Caco-2 (cell line): ENCODE measurements around the gene RASL10B. TPM values are rescaled to one million over a fixed set of nuclear protein-coding genes. Genes with fewer than 3 reads are reported as not detected.

Experiments used
- BruUV-seq: library from RNA; stranded (reverse); fragments of 400-500 nt; replicated peaks from 2 replicates; lab custom pipeline; 2021; lab: Mats Ljungman, UMichigan
- CTCF ChIA-PET: fragments of 300-600 bp; sonication (Branson Sonifier 250); formaldehyde crosslinking; loops from one replicate; lab custom pipeline; 2022; ENCODE audit warnings: antibody characterized with exemption; lab: Charles Lee
- POLR2A ChIA-PET: fragments of 300-600 bp; sonication (Branson Sonifier 250); formaldehyde crosslinking; loops from one replicate; lab custom pipeline; 2022; ENCODE audit warnings: antibody characterized with exemption; lab: Charles Lee
- DNase-seq, 2 experiments: peaks; one replicate each; pipeline versions ENCODE4 v3.0.0 to v3.0.0-alpha.2; 2020 to 2022
- H3K27me3 ChIP-seq: replicated peaks from 2 replicates; pipeline ENCODE4 v1.6.0; 2011; ENCODE audit warnings: low read length; ENCODE audit not compliant: control insufficient read depth, insufficient read depth
- H3K36me3 ChIP-seq: 2 replicates; pipeline ENCODE4 v1.5.1; 2011; ENCODE audit warnings: low read length; ENCODE audit not compliant: control insufficient read depth, insufficient read depth
- H3K4me1 ChIP-seq: fragments of 250-450 bp; sonication (Bioruptor Pico); 2 replicates; pipeline ENCODE4 v1.5.1; 2020; ENCODE audit warnings: mild to moderate bottlenecking
- H3K4me3 ChIP-seq: 2 replicates; pipeline ENCODE4 v1.5.1; 2011; ENCODE audit warnings: low read depth, mild to moderate bottlenecking, control low read depth, low read length
- H3K9me3 ChIP-seq: fragments of 250-450 bp; sonication (Bioruptor Pico); 2 replicates; pipeline ENCODE4 v1.5.1; 2020; ENCODE audit warnings: mild to moderate bottlenecking, moderate library complexity
- H3K27ac Mint-ChIP-seq: one replicate; pipeline ENCODE4 v1.8.0; 2022; ENCODE audit warnings: mixed read lengths; ENCODE audit not compliant: unreplicated experiment
- H3K27me3 Mint-ChIP-seq: one replicate; pipeline ENCODE4 v1.8.0; 2022; ENCODE audit warnings: mixed read lengths; ENCODE audit not compliant: insufficient read depth, unreplicated experiment
- H3K36me3 Mint-ChIP-seq: one replicate; pipeline ENCODE4 v1.8.0; 2022; ENCODE audit warnings: mild to moderate bottlenecking, mixed read lengths; ENCODE audit not compliant: insufficient read depth, unreplicated experiment
- H3K4me1 Mint-ChIP-seq: one replicate; pipeline ENCODE4 v1.8.0; 2022; ENCODE audit warnings: low read depth, mixed read lengths; ENCODE audit not compliant: unreplicated experiment
- H3K4me3 Mint-ChIP-seq: one replicate; pipeline ENCODE4 v1.8.0; 2022; ENCODE audit warnings: mild to moderate bottlenecking, moderate library complexity, mixed read lengths; ENCODE audit not compliant: unreplicated experiment
- H3K9me3 Mint-ChIP-seq: one replicate; pipeline ENCODE4 v1.8.0; 2022; ENCODE audit warnings: mixed read lengths; ENCODE audit not compliant: unreplicated experiment
- CTCF ChIP-seq, 2 experiments: fragments of 200-600 bp in 1 of 2; IDR thresholded peaks; 1 replicate in 1 of 2; 2 replicates in 1 of 2; pipeline versions ENCODE4 v1.5.1 to v1.8.0; 2011 to 2022; ENCODE audit warnings: antibody characterized with exemption in 1 of 2, control low read depth in 1 of 2, inconsistent platforms in 1 of 2, low read depth in 1 of 2, low read length in 1 of 2, mild to moderate bottlenecking in 1 of 2, moderate library complexity in 1 of 2; ENCODE audit not compliant: insufficient read depth in 1 of 2, severe bottlenecking in 1 of 2, unreplicated experiment in 1 of 2
- intact Hi-C: fragments of 100-400 bp; cut with micrococcal nuclease; formaldehyde crosslinking; loops from one replicate; pipeline ENCODE4 v1.10.0; 2022; ENCODE audit not compliant: unreplicated experiment
- total RNA-seq: library from RNA; stranded (reverse); gene quantifications from 2 replicates; pipeline ENCODE4 v1.2.3, GENCODE V29; 2022

RASL10B gene
- total RNA-seq, 1 experiment from 2014 or later = 13.3 TPM

GRCh38 chr17:35748341-35748841, 17.0 kb downstream of the RASL10B start:
- Mint-ChIP-seq H3K4me3 (no peak overlapping the region), H3K27ac (no peak overlapping the region), H3K4me1 (peaks cover 6% of the 10 kb centered on the region), H3K9me3 (no peaks in the 10 kb centered on the region), H3K36me3 (peaks cover 5% of the 10 kb centered on the region), H3K27me3 (peaks cover 9% of the 10 kb centered on the region)
- no peaks in the 10 kb centered on the region for H3K36me3 ChIP-seq
- BruUV-seq = no TSS peak
- no peak for TF ChIP-seq CTCF (IDR thresholded peaks at IDR 0.05; ENCODE audit: insufficient read depth in 1 of 2, low read depth in 1 of 2, low read length in 1 of 2, severe bottlenecking in 1 of 2, unreplicated experiment in 1 of 2)
- intact Hi-C loops = loop anchor here (5.0 kb wide), 2 partner anchors 121 to 436 kb away; no protein-coding TSS in a partner anchor
- H3K4me3 ChIP-seq = no peak overlapping the region
- no peak for DNase-seq
- H3K27me3 ChIP-seq = no peaks in the 10 kb centered on the region
- ChIA-PET CTCF (interaction anchor here (1.6 to 3.2 kb wide), 3 partner anchors 16 to 135 kb away, joined by 6 to 41 read pairs (median 26); no protein-coding TSS in a partner anchor), POLR2A (interaction anchor here (0.6 kb wide), 1 partner anchor 578 kb away, joined by 3 read pairs; no protein-coding TSS in a partner anchor)
- peaks cover 4% of the 10 kb centered on the region; the same call in 1 of the 2 replicates for H3K4me1 ChIP-seq
- H3K9me3 ChIP-seq = no peaks in the 10 kb centered on the region

DNA sequence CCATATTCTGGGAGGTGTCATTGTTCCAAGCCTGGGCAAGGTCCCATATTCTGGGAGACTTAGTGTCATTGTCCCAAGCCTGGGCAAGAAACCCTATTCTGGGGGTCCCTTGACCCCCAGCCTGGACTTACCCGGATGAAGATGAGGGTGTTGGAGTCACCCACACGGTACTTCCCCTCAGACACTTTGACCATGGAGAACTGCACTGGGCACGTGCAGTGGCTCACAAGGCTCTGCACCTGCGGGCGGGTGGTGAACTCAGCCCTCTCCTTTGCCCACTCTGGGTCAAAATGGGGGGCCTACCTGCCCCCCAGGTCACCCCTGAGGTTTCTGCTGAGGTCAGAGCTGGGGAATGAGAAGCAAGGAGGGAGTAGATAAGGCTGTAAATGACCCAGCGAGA, 17.5 kb downstream of the RASL10B start:
- ChIA-PET CTCF (interaction anchor here (1.0 to 3.2 kb wide), 3 partner anchors 15 to 136 kb away, joined by 3 to 41 read pairs (median 26); partner anchors contain the start of gene TAF15), POLR2A (no interaction called here)
- no peaks in the 10 kb centered on the region for H3K27me3 ChIP-seq
- Mint-ChIP-seq H3K4me1 (peaks cover 6% of the 10 kb centered on the region), H3K36me3 (no peaks in the 10 kb centered on the region), H3K27me3 (peaks cover 6% of the 10 kb centered on the region), H3K4me3 (no peak overlapping the region), H3K9me3 (no peaks in the 10 kb centered on the region), H3K27ac (no peak overlapping the region)
- H3K9me3 ChIP-seq = no peaks in the 10 kb centered on the region
- H3K4me1 ChIP-seq = peaks cover 4% of the 10 kb centered on the region; the same call in 1 of the 2 replicates
- H3K4me3 ChIP-seq = no peak overlapping the region
- no peak for DNase-seq
- TF ChIP-seq CTCF (IDR thresholded peaks at IDR 0.05; ENCODE audit: insufficient read depth in 1 of 2, low read depth in 1 of 2, low read length in 1 of 2, severe bottlenecking in 1 of 2, unreplicated experiment in 1 of 2) = no peak
- no TSS peak for BruUV-seq
- intact Hi-C loops = loop anchor here (5.0 kb wide), 2 partner anchors 122 to 437 kb away; no protein-coding TSS in a partner anchor
- no peaks in the 10 kb centered on the region for H3K36me3 ChIP-seq

DNA sequence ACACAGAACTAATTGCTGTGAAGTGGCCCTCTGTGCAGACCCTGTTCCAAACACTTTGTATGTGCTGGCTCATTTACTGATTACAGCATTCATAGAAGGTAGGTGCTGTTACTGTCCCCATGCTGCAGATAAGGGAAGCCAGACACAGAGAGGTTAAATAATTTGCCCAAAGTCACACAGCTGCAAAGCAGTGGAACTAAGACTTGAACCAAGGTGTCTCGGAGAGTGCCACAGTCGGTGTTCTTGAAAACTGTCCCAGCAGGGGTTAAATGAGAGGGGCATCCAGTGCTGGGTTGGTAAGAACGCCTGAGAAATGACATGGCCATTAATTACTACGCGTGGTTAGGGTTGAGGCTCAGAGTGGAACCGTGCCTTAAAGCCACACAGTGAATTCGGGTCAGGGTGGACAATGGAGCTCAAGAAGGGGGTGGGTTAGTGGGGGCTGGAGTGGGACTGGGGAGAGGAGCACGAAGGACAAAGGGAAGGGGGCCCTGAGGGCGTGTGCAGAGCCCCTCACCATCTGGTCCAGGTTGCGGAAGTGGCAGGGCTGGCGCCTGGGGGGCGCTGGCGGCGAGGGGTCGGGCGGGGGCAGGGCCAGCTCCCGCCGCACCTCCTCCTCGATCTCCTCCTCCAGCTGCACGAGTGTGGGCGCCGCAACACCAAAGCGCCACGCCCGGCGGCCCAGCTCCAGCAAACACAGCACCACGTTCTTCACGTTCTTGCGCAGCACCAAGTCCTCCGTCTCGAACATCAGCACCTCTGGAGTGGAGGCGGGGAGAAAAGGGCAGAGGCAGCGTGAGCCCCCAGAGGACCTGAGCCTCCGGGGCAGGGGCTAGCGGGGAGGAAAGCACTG, 18.3 kb downstream of the RASL10B start:
- CTCF ChIA-PET = interaction anchor here (1.0 to 3.2 kb wide), 3 partner anchors 14 to 59 kb away, joined by 3 to 26 read pairs (median 3); partner anchors contain the start of gene TAF15
- Mint-ChIP-seq H3K36me3 (no peaks in the 10 kb centered on the region), H3K9me3 (no peaks in the 10 kb centered on the region), H3K27ac (no peak overlapping the region), H3K4me1 (peaks cover 6% of the 10 kb centered on the region), H3K4me3 (peak overlapping the region; percentile 59), H3K27me3 (peaks cover 6% of the 10 kb centered on the region)
- DNase-seq = no peak
- Histone ChIP-seq H3K4me1 (peaks cover 4% of the 10 kb centered on the region; the same call in 1 of the 2 replicates), H3K4me3 (peak overlapping the region; percentile 22), H3K36me3 (no peaks in the 10 kb centered on the region), H3K9me3 (no peaks in the 10 kb centered on the region), H3K27me3 (no peaks in the 10 kb centered on the region)
- BruUV-seq = no TSS peak
- intact Hi-C loops = loop anchor here (5.0 kb wide), 2 partner anchors 122 to 437 kb away; no protein-coding TSS in a partner anchor
- POLR2A ChIA-PET = interaction anchor here (0.6 kb wide), 1 partner anchor 32 kb away, joined by 7 read pairs; no protein-coding TSS in a partner anchor
- no peak for TF ChIP-seq CTCF (IDR thresholded peaks at IDR 0.05; ENCODE audit: insufficient read depth in 1 of 2, low read depth in 1 of 2, low read length in 1 of 2, severe bottlenecking in 1 of 2, unreplicated experiment in 1 of 2)
